Activated naive CD8-positive, alpha-beta T cell (primary cell): ENCODE data around the gene HLA-DPA1.

Experiments used
- H3K27ac Mint-ChIP-seq: one replicate; pipeline ENCODE4 v1.8.0; 2021; ENCODE audit warnings: mixed read lengths
- H3K27me3 Mint-ChIP-seq: one replicate; pipeline ENCODE4 v1.8.0; 2021; ENCODE audit warnings: mixed read lengths
- H3K36me3 Mint-ChIP-seq: one replicate; pipeline ENCODE4 v1.8.0; 2021; ENCODE audit warnings: mixed read lengths
- H3K4me1 Mint-ChIP-seq: one replicate; pipeline ENCODE4 v1.8.0; 2021; ENCODE audit warnings: low read depth, mixed read lengths
- H3K4me3 Mint-ChIP-seq: one replicate; pipeline ENCODE4 v1.8.0; 2021; ENCODE audit warnings: mild to moderate bottlenecking, mixed read lengths
- H3K9me3 Mint-ChIP-seq: one replicate; pipeline ENCODE4 v1.8.0; 2021; ENCODE audit warnings: low read depth, mixed read lengths

Gene HLA-DPA1

DNA sequence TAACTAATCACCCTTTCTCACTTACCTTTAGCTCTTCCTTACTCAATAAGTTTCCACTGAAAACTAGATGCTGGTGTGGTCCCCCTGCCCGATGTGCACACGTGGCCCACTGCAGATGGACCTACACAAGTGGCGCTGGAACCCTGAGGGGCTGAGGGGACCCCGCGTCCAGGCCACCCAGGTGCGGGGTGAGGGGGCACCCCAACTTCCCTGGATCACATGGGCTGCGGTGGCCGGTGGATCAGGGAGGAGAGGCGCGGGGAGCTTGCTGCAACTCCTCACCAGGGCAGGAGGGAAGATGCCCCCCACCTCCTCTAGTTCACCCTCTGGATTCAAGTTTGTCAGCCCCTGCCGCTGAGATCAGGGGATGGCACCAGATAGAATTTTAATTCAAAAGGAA lies 51.5 kb downstream of the HLA-DPA1 start:
- Mint-ChIP-seq H3K4me3 (no peak overlapping the region), H3K27me3 (no peaks in the 10 kb centered on the region), H3K27ac (no peak overlapping the region), H3K4me1 (peaks cover 16% of the 10 kb centered on the region), H3K36me3 (no peaks in the 10 kb centered on the region), H3K9me3 (no peaks in the 10 kb centered on the region)

GRCh38 chr6:33019372-33019771 lies 54.1 kb downstream of the HLA-DPA1 start:
- H3K9me3 Mint-ChIP-seq = no peaks in the 10 kb centered on the region
- peaks cover 20% of the 10 kb centered on the region for H3K4me1 Mint-ChIP-seq
- peaks cover 1% of the 10 kb centered on the region for H3K27me3 Mint-ChIP-seq
- H3K36me3 Mint-ChIP-seq = no peaks in the 10 kb centered on the region
- H3K27ac Mint-ChIP-seq = peak overlapping the region; percentile 83
- H3K4me3 Mint-ChIP-seq = peak overlapping the region; percentile 63

DNA sequence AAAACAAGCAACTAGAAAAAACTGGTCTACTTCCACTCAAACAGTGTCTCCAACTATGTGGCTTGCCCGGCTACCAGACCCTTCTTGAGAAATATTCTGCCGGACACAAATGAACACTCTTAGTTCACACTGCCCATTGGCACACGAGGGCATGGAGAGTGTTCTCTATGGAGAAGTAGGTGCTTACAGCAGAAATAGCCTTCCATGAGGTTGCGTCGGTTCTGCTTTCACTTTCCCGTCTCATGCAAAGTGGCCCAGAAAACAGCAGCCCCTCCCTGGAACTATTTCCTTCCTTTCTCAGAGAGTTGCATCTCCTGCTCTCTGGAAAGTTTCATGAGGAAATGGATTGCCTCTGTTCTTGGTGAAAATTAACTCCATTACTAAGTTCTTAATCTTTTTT lies 54.5 kb downstream of the HLA-DPA1 start:
- Mint-ChIP-seq H3K4me3 (peak overlapping the region; percentile 63), H3K27ac (peak overlapping the region; percentile 83), H3K36me3 (no peaks in the 10 kb centered on the region), H3K9me3 (no peaks in the 10 kb centered on the region), H3K4me1 (peaks cover 20% of the 10 kb centered on the region), H3K27me3 (peaks cover 1% of the 10 kb centered on the region)

DNA sequence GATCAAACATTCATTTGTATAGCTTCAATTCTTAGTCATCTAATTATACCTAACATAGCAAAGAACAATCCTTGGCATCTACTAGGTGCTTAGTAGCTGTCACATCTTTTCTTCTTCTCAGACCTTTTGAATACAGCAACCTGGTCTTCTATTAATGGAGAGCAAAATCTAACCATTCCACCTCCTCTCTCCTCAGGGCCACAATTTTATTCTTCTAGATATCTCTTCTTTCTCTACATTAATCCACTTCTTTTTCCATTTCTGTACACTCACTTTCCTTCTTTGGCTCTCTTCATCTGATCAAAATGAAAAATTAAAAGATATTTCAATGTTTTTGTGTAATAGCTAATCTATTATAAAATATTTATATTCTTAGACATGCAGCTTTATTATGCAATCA lies 55.0 kb downstream of the HLA-DPA1 start:
- Mint-ChIP-seq H3K27me3 (peaks cover 1% of the 10 kb centered on the region), H3K4me3 (peak overlapping the region; percentile 1), H3K9me3 (no peaks in the 10 kb centered on the region), H3K4me1 (peaks cover 20% of the 10 kb centered on the region), H3K27ac (peak overlapping the region; percentile 11), H3K36me3 (no peaks in the 10 kb centered on the region)

DNA sequence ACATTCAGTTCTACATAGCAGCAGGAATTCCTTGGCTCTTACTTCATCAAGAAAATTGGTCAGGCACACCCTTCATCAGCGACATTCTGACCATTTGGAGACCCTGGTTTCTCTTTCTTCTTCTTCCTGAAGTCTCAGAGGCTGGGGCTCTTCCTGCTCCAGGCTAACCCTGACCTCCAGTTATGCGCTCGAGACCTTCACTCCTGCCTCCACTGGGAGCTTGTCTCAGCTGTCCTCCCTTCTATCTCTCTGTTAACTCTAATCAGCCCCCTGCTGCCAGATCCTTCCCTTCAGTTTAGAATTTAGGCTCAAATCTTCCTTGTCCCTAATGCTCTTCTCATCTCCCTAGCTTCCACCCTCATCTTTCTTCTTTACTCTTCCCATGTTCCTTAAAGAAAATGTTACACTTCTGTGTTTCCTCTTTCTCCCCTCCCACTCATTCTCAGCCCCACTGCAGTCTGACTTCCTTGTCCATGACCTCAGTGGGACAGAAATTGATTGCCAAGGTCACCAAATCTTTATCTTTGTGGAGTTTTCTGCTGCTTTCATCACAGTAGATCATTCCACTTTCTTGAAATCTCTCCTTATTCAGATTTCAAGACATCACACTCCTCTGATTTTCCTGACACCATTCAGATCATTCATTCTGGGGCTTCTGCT lies 55.6 kb downstream of the HLA-DPA1 start:
- no peaks in the 10 kb centered on the region for H3K36me3 Mint-ChIP-seq
- H3K4me1 Mint-ChIP-seq = peaks cover 20% of the 10 kb centered on the region
- peaks cover 1% of the 10 kb centered on the region for H3K27me3 Mint-ChIP-seq
- H3K9me3 Mint-ChIP-seq = no peaks in the 10 kb centered on the region
- H3K27ac Mint-ChIP-seq = peak overlapping the region; percentile 11
- no peak overlapping the region for H3K4me3 Mint-ChIP-seq

- Mint-ChIP-seq H3K4me1 (peaks cover 20% of the 10 kb centered on the region), H3K4me3 (no peak overlapping the region)
Observed at GRCh38 chr6:33017018-33017417, 56.4 kb downstream of the HLA-DPA1 start.

GRCh38 chr6:33015798-33016197 lies 57.7 kb downstream of the HLA-DPA1 start:
- no peak overlapping the region for H3K27ac Mint-ChIP-seq
- no peak overlapping the region for H3K4me3 Mint-ChIP-seq
- H3K27me3 Mint-ChIP-seq = peaks cover 1% of the 10 kb centered on the region
- H3K36me3 Mint-ChIP-seq = no peaks in the 10 kb centered on the region
- no peaks in the 10 kb centered on the region for H3K9me3 Mint-ChIP-seq
- peaks cover 20% of the 10 kb centered on the region for H3K4me1 Mint-ChIP-seq

More at GRCh38 chr6:33017018-33017417, 56.4 kb downstream of the HLA-DPA1 start:
- Mint-ChIP-seq H3K36me3 (no peaks in the 10 kb centered on the region), H3K9me3 (no peaks in the 10 kb centered on the region), H3K27me3 (peaks cover 1% of the 10 kb centered on the region), H3K27ac (no peak overlapping the region)

DNA sequence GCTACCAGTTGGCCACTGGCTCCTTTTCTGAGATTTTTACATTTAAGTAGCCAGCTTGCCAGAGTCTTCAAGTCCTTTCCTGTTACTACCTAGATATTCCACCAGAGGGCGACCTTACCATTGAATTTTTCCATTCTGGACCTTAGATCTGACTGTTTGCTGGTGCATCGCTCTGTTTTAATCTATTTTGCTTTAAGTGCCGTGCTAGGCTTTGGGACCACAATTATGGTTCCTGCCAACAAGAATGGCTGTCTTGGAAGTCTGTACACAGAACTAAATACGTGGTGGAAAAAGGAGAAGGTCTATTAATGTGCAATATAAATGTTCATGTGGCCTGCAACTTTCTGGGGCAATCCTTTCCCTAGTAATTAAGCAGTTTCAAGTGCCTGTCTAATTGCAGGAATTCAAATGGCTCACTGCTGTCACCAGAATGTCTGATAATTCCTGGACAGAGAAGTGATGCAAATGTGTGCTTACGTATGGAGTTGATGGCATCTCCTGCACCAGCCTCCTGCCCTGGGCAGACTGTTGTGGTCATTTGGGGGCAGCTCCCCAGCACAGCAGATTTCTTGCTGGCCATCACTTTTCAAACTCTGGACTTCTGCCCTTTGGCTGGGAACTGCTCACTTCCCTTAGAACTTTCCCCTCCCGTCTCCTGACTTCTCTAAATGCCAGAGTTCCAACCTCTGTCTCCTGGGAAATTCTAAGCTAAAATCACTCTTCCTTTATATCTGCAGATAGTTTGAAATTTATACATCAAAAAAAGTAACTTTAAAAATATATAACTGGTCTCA lies 58.4 kb downstream of the HLA-DPA1 start:
- Mint-ChIP-seq H3K9me3 (no peaks in the 10 kb centered on the region), H3K27me3 (peaks cover 1% of the 10 kb centered on the region), H3K27ac (no peak overlapping the region), H3K36me3 (no peaks in the 10 kb centered on the region), H3K4me3 (no peak overlapping the region), H3K4me1 (peaks cover 24% of the 10 kb centered on the region)
